H1 (cell line): ENCODE measurements around the gene FUT6.

ENCODE experiments used
- CBX5 ChIP-seq: fragments of 300-800, 300-1000 bp; sonication (generic); IDR thresholded peaks from 2 replicates; pipeline ENCODE4 v1.7.1; 2016; ENCODE audit warnings: antibody characterized with exemption, low read length, low read depth
- CEBPB ChIP-seq: IDR thresholded peaks from 2 replicates; pipeline ENCODE4 v1.6.1; 2012; ENCODE audit warnings: low read depth, low read length
- CHD2 ChIP-seq: IDR thresholded peaks from 2 replicates; pipeline ENCODE4 v1.6.1; 2012; ENCODE audit warnings: low read length, improper control_type of control experiment
- EP300 ChIP-seq, 2 experiments: IDR thresholded peaks; 1 replicate in 1 of 2; 2 replicates in 1 of 2; pipeline ENCODE4 v1.6.1; 2011 to 2012; ENCODE audit warnings: low read depth in 2 of 2, low read length in 2 of 2, mild to moderate bottlenecking in 2 of 2, borderline replicate concordance in 1 of 2, inconsistent platforms in 1 of 2, moderate library complexity in 1 of 2
- JUN ChIP-seq: IDR thresholded peaks from 2 replicates; pipeline ENCODE4 v1.6.1; 2011; ENCODE audit warnings: low read depth, mild to moderate bottlenecking, improper control_type of control experiment, low read length
- JUND ChIP-seq: IDR thresholded peaks from 2 replicates; pipeline ENCODE4 v1.6.1; 2011; ENCODE audit warnings: mild to moderate bottlenecking, improper control_type of control experiment, low read length
- POLR2A ChIP-seq, 2 experiments: IDR thresholded peaks; 1 replicate in 1 of 2; 2 replicates in 1 of 2; pipeline ENCODE4 v1.6.1; 2011; ENCODE audit warnings: low read depth in 2 of 2, low read length in 2 of 2, mild to moderate bottlenecking in 2 of 2; ENCODE audit errors: control extremely low read depth in 1 of 2
- SIRT6 ChIP-seq: IDR thresholded peaks from one replicate; pipeline ENCODE4 v1.7.1; 2012; ENCODE audit warnings: low read length, inconsistent platforms
- TF ChIP-seq, protein P1 (sequence below), 3 experiments: IDR thresholded peaks; 1 replicate in 2 of 3; 2 replicates in 1 of 3; pipeline versions ENCODE4 v1.5.1 to v1.6.1; 2011; ENCODE audit warnings: low read length in 3 of 3, mild to moderate bottlenecking in 3 of 3, inconsistent platforms in 2 of 3, low read depth in 1 of 3, moderate library complexity in 1 of 3; ENCODE audit not compliant: insufficient read depth in 1 of 3; ENCODE audit errors: control extremely low read depth in 1 of 3

DNA sequence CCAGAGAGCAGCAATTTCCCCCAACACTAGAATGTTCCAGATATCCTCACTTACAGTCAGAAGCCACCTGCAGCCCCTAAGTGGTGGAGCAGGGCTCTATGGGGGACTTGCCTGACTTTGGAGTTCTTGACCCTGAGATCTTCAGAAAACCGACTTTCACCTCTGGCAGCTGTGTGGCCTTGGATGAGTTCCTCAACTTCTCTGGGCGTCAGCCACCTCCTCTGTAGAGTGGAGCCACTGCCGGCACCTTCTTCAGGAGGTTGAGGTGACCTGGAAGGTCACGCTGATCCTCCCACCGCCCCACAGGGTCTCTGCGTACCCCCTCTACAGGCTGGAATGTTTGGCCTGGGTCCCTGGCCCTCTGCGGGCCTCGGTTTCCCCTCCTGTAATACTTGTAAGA lies 37.9 kb upstream of the FUT6 start:
- TF ChIP-seq EP300 (IDR thresholded peaks at IDR 0.05; ENCODE audit: borderline replicate concordance in 1 of 2, low read depth in 2 of 2, low read length in 2 of 2): no peak
- TF ChIP-seq CEBPB: no peak
- no peak for TF ChIP-seq POLR2A (IDR thresholded peaks at IDR 0.05; ENCODE audit: control extremely low read depth in 1 of 2, low read depth in 2 of 2, low read length in 2 of 2)
- no peak for TF ChIP-seq SIRT6
- no peak for TF ChIP-seq JUND
- TF ChIP-seq, protein P1, sequence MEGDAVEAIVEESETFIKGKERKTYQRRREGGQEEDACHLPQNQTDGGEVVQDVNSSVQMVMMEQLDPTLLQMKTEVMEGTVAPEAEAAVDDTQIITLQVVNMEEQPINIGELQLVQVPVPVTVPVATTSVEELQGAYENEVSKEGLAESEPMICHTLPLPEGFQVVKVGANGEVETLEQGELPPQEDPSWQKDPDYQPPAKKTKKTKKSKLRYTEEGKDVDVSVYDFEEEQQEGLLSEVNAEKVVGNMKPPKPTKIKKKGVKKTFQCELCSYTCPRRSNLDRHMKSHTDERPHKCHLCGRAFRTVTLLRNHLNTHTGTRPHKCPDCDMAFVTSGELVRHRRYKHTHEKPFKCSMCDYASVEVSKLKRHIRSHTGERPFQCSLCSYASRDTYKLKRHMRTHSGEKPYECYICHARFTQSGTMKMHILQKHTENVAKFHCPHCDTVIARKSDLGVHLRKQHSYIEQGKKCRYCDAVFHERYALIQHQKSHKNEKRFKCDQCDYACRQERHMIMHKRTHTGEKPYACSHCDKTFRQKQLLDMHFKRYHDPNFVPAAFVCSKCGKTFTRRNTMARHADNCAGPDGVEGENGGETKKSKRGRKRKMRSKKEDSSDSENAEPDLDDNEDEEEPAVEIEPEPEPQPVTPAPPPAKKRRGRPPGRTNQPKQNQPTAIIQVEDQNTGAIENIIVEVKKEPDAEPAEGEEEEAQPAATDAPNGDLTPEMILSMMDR (IDR thresholded peaks at IDR 0.05; ENCODE audit: control extremely low read depth in 1 of 3, insufficient read depth in 1 of 3, low read depth in 1 of 3, low read length in 3 of 3): no peak
- no peak for TF ChIP-seq JUN
- no peak for TF ChIP-seq CBX5
- TF ChIP-seq CHD2: no peak
